OCI-LY1 (cell line): Measurements from ENCODE around the gene HLA-F.

Experiments
- H2AFZ ChIP-seq: fragments of 200-600 bp; sonication (generic), shearing (Covaris generic); 2 replicates; pipeline ENCODE4 v1.6.0; 2014; ENCODE audit warnings: antibody characterized with exemption, mild to moderate bottlenecking, low read length
- H3F3A ChIP-seq: fragments of 200-600 bp; sonication (generic), shearing (Covaris generic); 2 replicates; pipeline ENCODE4 v1.6.0; 2014; ENCODE audit warnings: mild to moderate bottlenecking, antibody characterized with exemption, low read length, moderate library complexity; ENCODE audit not compliant: insufficient read depth
- H3K27ac ChIP-seq: fragments of 200-600 bp; sonication (generic); 2 replicates; pipeline ENCODE4 v1.5.1; 2014; ENCODE audit warnings: low read length, mixed run types, mild to moderate bottlenecking, low read depth; ENCODE audit not compliant: poor library complexity, severe bottlenecking
- H3K27me3 ChIP-seq: fragments of 200-600 bp; sonication (generic); 2 replicates; pipeline ENCODE4 v1.6.0; 2014; ENCODE audit warnings: antibody characterized with exemption, mild to moderate bottlenecking, low read length, moderate library complexity; ENCODE audit not compliant: insufficient read depth
- H3K36me3 ChIP-seq: fragments of 200-600 bp; sonication (generic); 2 replicates; pipeline ENCODE4 v1.6.1; 2014; ENCODE audit warnings: mild to moderate bottlenecking, antibody characterized with exemption, low read length, moderate library complexity, mixed read lengths; ENCODE audit not compliant: insufficient read depth
- H3K4me1 ChIP-seq: fragments of 200-600 bp; sonication (generic); 2 replicates; pipeline ENCODE4 v1.5.1; 2014; ENCODE audit warnings: mild to moderate bottlenecking, low read length, moderate library complexity; ENCODE audit not compliant: insufficient read depth, severe bottlenecking
- H3K4me2 ChIP-seq: fragments of 200-600 bp; sonication (generic), shearing (Covaris generic); 2 replicates; pipeline ENCODE4 v1.6.1; 2014; ENCODE audit warnings: low read length
- H3K4me3 ChIP-seq: fragments of 200-600 bp; sonication (generic); 2 replicates; pipeline ENCODE4 v1.5.1; 2014; ENCODE audit warnings: low read length, low read depth, mild to moderate bottlenecking, mixed read lengths; ENCODE audit not compliant: poor library complexity, severe bottlenecking
- H3K79me2 ChIP-seq: fragments of 200-600 bp; shearing (Covaris generic); 2 replicates; pipeline ENCODE4 v1.6.1; 2016; ENCODE audit warnings: mixed run types, low read length, mixed read lengths; ENCODE audit not compliant: insufficient read depth
- H3K9ac ChIP-seq: fragments of 200-600 bp; sonication (generic), shearing (Covaris generic); 2 replicates; pipeline ENCODE4 v1.6.1; 2014; ENCODE audit warnings: mild to moderate bottlenecking, low read length, mixed read lengths
- H3K9me2 ChIP-seq: fragments of 200-600 bp; sonication (generic), shearing (Covaris generic); 2 replicates; pipeline ENCODE4 v1.6.1; 2014; ENCODE audit warnings: low read depth, mild to moderate bottlenecking, low read length, mixed read lengths
- H3K9me3 ChIP-seq: fragments of 200-600 bp; shearing (Covaris generic); 2 replicates; pipeline ENCODE4 v1.6.1; 2014; ENCODE audit warnings: low read length, mixed read lengths
- H4K20me1 ChIP-seq: fragments of 200-600 bp; sonication (generic), shearing (Covaris generic); 2 replicates; pipeline ENCODE4 v1.6.0; 2016; ENCODE audit warnings: mild to moderate bottlenecking, low read length; ENCODE audit not compliant: insufficient read depth
- EZH2 ChIP-seq: fragments of 200-600 bp; sonication (generic), shearing (Covaris generic); IDR thresholded peaks from 2 replicates; pipeline ENCODE4 v1.8.0; 2017; ENCODE audit warnings: borderline replicate concordance, mixed run types, mild to moderate bottlenecking, antibody characterized with exemption, low read length, moderate library complexity, mixed read lengths
- TF ChIP-seq, protein P1 (sequence below): fragments of 200-600 bp; sonication (generic), shearing (Covaris generic); IDR thresholded peaks from 2 replicates; pipeline ENCODE4 v1.5.1; 2017; ENCODE audit warnings: mild to moderate bottlenecking, antibody characterized with exemption, low read length, moderate library complexity, mixed read lengths

HLA-F gene

DNA sequence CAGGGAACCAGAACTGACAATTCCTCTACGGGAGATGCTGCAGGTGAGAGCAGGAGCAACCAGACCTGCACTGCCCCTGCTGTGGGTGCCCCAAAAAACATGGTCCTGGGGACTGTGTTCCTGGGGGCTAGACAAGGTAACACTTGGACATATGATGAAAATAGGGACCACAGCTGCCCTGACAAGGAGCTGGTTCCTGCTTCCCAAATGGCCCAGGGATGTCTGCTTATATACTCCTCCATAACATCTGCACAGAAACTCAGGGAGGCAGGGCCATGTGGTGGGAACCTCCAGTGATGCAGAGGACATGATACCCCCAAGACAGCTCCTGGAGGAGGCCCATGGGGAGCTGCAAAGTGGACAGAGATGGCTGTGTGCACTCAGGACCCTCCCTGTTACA, 19.8 kb downstream of the HLA-F start:
- H3K4me2 ChIP-seq: no peak overlapping the region
- peaks cover 5% of the 10 kb centered on the region for H3K4me1 ChIP-seq
- H3K27ac ChIP-seq: no peak overlapping the region
- no peak overlapping the region for H3K9ac ChIP-seq
- H4K20me1 ChIP-seq: no peaks in the 10 kb centered on the region
- no peak overlapping the region for H2AFZ ChIP-seq
- H3F3A ChIP-seq: no peaks in the 10 kb centered on the region
- TF ChIP-seq, protein P1, sequence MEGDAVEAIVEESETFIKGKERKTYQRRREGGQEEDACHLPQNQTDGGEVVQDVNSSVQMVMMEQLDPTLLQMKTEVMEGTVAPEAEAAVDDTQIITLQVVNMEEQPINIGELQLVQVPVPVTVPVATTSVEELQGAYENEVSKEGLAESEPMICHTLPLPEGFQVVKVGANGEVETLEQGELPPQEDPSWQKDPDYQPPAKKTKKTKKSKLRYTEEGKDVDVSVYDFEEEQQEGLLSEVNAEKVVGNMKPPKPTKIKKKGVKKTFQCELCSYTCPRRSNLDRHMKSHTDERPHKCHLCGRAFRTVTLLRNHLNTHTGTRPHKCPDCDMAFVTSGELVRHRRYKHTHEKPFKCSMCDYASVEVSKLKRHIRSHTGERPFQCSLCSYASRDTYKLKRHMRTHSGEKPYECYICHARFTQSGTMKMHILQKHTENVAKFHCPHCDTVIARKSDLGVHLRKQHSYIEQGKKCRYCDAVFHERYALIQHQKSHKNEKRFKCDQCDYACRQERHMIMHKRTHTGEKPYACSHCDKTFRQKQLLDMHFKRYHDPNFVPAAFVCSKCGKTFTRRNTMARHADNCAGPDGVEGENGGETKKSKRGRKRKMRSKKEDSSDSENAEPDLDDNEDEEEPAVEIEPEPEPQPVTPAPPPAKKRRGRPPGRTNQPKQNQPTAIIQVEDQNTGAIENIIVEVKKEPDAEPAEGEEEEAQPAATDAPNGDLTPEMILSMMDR: no peak
- no peak for TF ChIP-seq EZH2
- H3K4me3 ChIP-seq: no peak overlapping the region
- H3K36me3 ChIP-seq: peaks cover 3% of the 10 kb centered on the region; the same call in 1 of the 2 replicates
- H3K9me2 ChIP-seq: no peaks in the 10 kb centered on the region
- H3K9me3 ChIP-seq: no peaks in the 10 kb centered on the region
- H3K27me3 ChIP-seq: no peaks in the 10 kb centered on the region
- no peaks in the 10 kb centered on the region for H3K79me2 ChIP-seq

DNA sequence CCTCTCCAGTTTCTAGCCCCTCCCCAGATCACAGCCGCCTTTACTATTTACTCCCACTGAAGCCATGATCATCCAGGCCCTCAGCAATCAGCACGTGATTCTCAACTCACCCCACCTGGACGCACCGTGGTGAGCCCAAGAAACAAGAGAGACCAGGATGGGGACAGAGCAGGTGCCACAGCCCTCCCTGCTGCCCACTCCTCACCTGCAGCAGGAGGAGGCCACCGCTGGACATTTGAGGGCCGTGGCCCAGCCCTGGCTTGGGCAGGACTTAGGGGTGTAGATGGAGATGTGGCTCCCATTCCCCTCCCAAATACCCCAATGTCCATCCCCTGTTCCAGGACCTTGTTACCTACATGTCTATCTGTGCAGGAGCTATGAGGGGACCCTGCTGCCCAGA, 20.3 kb downstream of the HLA-F start:
- Histone ChIP-seq H4K20me1 (no peaks in the 10 kb centered on the region), H3K79me2 (no peaks in the 10 kb centered on the region), H3K9ac (no peak overlapping the region), H2AFZ (no peak overlapping the region), H3K4me3 (no peak overlapping the region), H3F3A (no peaks in the 10 kb centered on the region), H3K4me2 (no peak overlapping the region), H3K27me3 (no peaks in the 10 kb centered on the region), H3K27ac (no peak overlapping the region), H3K4me1 (peaks cover 7% of the 10 kb centered on the region), H3K9me3 (no peaks in the 10 kb centered on the region), H3K9me2 (no peaks in the 10 kb centered on the region), H3K36me3 (peaks cover 3% of the 10 kb centered on the region; the same call in 1 of the 2 replicates)
- no peak for TF ChIP-seq EZH2
- TF ChIP-seq, protein P1: no peak

DNA sequence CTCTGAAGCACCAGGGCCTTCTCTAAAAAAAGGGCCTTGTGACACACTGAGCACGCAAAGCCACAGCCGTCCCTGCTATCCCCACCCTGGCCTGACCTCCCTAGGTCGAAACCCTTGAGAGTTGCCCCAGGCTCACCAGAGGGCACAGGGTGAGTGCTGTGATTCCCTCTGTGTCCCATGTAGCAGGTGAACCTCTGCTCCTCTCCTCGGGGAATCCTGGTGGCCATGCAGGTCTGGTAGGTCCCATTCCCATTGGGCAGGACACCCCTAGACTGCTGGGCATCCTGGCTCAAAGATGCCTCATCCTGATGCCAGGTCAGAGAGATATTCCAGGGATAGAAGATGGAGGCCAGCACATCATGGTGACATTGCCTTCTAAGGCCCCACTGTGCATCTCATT, 20.9 kb downstream of the HLA-F start:
- H3K36me3 ChIP-seq: peaks cover 3% of the 10 kb centered on the region; the same call in 1 of the 2 replicates
- peaks cover 8% of the 10 kb centered on the region for H3K4me1 ChIP-seq
- no peaks in the 10 kb centered on the region for H3K27me3 ChIP-seq
- no peaks in the 10 kb centered on the region for H4K20me1 ChIP-seq
- no peak overlapping the region for H3K9ac ChIP-seq
- no peaks in the 10 kb centered on the region for H3K9me3 ChIP-seq
- H2AFZ ChIP-seq: no peak overlapping the region
- H3F3A ChIP-seq: no peaks in the 10 kb centered on the region
- H3K79me2 ChIP-seq: no peaks in the 10 kb centered on the region
- no peak overlapping the region for H3K27ac ChIP-seq
- no peak for TF ChIP-seq EZH2
- TF ChIP-seq, protein P1: no peak
- H3K4me2 ChIP-seq: no peak overlapping the region
- no peak overlapping the region for H3K4me3 ChIP-seq
- no peaks in the 10 kb centered on the region for H3K9me2 ChIP-seq
